ENCODE data around the gene TCF7L2.

The TCF7L2 gene

DNA sequence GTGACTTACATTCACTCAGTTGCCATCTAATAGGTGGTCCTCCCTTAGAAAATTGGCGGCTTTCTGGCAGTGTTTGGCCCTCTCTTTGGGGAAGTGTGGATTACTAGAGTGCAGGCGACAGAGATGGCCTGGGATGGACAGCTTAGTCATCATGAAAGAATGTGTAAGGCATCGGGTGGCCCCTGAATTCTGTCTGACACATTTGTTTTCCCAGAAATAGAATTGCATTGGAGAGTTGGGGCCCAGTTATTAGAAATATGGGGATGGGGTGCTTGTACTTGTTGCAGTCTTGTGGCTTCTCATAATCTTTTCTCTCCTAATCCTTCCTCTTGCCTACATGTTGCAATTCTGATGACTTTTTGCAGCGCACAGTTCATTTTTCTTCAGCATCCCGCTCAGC lies 13.8 kb downstream of the TCF7L2 start:
- no peak overlapping the region for H3K9ac ChIP-seq
- no peak overlapping the region for H3K27ac ChIP-seq

DNA sequence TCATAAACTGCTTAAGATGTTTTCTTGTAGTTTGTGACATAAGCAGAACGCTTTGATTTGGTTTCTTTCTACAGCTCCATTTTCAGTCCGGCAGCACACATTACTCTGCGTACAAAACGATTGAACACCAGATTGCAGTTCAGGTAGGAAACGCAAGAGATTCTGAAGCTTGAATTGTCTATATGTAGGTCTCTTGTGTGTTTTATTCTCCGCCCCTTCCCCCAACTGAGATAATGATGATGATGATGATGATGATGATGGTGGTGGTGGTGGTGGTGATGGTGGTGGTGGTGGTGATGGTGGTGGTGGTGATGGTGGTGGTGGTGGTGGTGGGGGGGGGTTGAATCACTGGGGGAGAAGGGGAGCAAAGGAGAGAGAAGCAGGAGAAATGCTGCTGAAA lies 14.4 kb downstream of the TCF7L2 start:
- peaks cover 96% of the 10 kb centered on the region for H4K20me1 ChIP-seq
- H3K27me3 ChIP-seq: no peaks in the 10 kb centered on the region
- H3K9ac ChIP-seq: no peak overlapping the region
- H3K4me2 ChIP-seq: no peak overlapping the region
- no peak overlapping the region for H3K27ac ChIP-seq
- H3K4me1 ChIP-seq: peaks cover 21% of the 10 kb centered on the region
- no peak for TF ChIP-seq Cebpa-rat (IDR thresholded peaks at IDR 0.05)
- no peak overlapping the region for H3K4me3 ChIP-seq
- H3K9me3 ChIP-seq: no peaks in the 10 kb centered on the region; the same call in 1 of the 2 replicates
- H3K36me3 ChIP-seq: peaks cover 79% of the 10 kb centered on the region

More for the DNA sequence above, 13.8 kb downstream of the TCF7L2 start:
- no peak overlapping the region for H3K4me2 ChIP-seq
- peaks cover 28% of the 10 kb centered on the region for H3K4me1 ChIP-seq
- H3K9me3 ChIP-seq: no peaks in the 10 kb centered on the region; the same call in 1 of the 2 replicates
- H4K20me1 ChIP-seq: peaks cover 96% of the 10 kb centered on the region
- H3K27me3 ChIP-seq: no peaks in the 10 kb centered on the region
- H3K36me3 ChIP-seq: peaks cover 79% of the 10 kb centered on the region
- TF ChIP-seq Cebpa-rat (IDR thresholded peaks at IDR 0.05): no peak
- no peak overlapping the region for H3K4me3 ChIP-seq

DNA sequence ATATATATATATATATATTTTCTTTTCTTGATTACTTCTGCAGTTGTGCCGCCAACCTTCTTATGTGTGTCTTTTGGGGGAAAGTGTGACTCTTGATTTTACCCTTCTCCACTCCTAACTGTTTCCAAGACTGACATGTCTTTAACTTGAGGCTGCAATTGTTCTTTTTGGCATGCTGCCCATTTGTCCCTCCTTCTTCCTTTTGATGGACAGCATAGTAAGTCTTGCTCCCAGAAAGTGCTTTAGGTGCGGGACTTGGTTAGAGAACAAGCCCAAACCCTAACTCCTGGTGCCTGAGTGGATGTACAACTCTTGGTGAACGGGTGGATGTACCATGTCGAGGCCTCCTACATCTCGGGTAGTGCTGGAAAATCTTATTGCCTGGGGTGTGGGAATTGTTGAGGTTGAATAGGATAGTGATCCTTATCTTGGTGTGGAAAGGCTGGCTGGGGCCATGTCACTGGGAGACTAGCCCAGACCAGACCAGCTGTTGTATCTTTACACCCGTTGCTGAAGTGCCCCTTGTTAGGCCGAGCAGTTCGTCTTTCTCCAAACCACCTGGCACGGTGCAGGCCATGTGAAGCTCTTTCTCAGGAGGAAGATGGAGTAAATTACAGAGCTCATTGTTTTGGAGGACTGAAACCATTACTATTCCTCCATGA lies 16.3 kb downstream of the TCF7L2 start:
- Histone ChIP-seq H3K4me1 (peaks cover 6% of the 10 kb centered on the region), H3K36me3 (peaks cover 84% of the 10 kb centered on the region), H3K4me3 (no peak overlapping the region), H3K9me3 (no peaks in the 10 kb centered on the region; the same call in 1 of the 2 replicates), H3K27ac (no peak overlapping the region), H4K20me1 (peaks cover 96% of the 10 kb centered on the region), H3K27me3 (no peaks in the 10 kb centered on the region), H3K4me2 (no peak overlapping the region), H3K9ac (no peak overlapping the region)
- TF ChIP-seq Cebpa-rat (IDR thresholded peaks at IDR 0.05): no peak

DNA sequence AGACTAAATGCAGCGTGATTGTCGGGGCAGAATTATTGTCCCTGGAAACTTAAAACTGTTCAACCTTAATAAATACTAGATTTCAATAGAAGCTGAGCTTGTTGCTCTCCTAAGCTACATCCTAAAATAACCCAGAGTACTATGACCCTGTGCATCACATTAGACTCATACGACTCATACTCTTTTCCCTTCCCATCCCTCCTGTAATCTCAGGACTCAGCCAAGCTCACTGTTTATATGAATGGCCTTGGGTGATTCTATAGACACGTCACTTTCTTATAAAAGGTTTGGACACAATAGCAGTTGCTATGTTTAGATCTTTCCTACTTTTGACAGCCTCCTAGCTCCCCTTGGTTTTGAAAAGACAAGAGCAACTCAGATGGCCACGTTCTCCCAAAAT lies 17.2 kb downstream of the TCF7L2 start:
- no peak for TF ChIP-seq Cebpa-rat (IDR thresholded peaks at IDR 0.05)
- Histone ChIP-seq H3K27me3 (no peaks in the 10 kb centered on the region), H3K27ac (no peak overlapping the region), H3K9ac (no peak overlapping the region), H3K36me3 (peaks cover 89% of the 10 kb centered on the region), H3K4me1 (no peaks in the 10 kb centered on the region), H4K20me1 (peaks cover 96% of the 10 kb centered on the region), H3K4me3 (no peak overlapping the region), H3K4me2 (no peak overlapping the region), H3K9me3 (no peaks in the 10 kb centered on the region; the same call in 1 of the 2 replicates)

DNA sequence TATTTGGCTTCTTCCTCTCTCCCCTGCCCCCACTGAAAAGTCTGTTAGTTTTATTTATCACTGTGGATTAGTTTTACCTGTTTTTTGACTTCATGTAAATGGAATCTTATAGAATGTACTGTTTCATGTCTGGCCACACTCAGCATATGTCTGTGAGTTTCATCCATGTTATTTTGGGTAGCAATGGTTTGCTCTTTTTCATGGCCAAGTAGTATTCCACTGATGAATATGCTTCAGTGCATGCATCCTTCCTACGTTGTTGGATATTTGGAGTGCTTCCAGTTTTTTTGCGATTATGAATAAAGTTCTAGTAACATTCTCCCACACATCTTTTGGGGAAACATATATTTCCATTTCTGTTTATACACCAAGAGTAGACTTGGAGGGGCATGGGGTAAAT lies 19.1 kb downstream of the TCF7L2 start:
- H3K4me2 ChIP-seq: no peak overlapping the region
- H3K27me3 ChIP-seq: no peaks in the 10 kb centered on the region
- no peak for TF ChIP-seq Cebpa-rat (IDR thresholded peaks at IDR 0.05)
- H3K9ac ChIP-seq: no peak overlapping the region
- H3K36me3 ChIP-seq: peaks cover 91% of the 10 kb centered on the region
- H4K20me1 ChIP-seq: peaks cover 96% of the 10 kb centered on the region
- H3K4me3 ChIP-seq: no peak overlapping the region
- no peaks in the 10 kb centered on the region; the same call in 1 of the 2 replicates for H3K9me3 ChIP-seq
- no peak overlapping the region for H3K27ac ChIP-seq
- H3K4me1 ChIP-seq: no peaks in the 10 kb centered on the region

DNA sequence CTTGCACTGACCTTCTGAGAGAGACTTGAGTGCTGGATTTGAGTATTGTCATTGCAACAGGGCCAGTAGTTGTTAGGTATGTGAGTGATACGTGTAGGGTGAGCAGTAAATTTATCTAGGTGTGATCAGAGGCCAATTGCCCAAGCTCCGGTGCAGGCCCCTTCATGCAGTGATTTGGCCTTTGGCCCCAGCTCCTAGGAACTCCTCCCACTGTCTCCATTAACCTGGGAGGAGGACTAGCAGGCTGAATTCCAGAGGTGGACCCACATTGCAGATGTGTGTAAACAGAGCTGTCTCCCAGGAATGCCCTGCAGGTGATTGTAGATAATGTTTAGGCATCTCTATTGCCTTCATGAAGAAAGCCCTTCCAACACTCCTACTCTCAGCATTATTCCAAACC lies 19.5 kb downstream of the TCF7L2 start:
- no peak for TF ChIP-seq Cebpa-rat (IDR thresholded peaks at IDR 0.05)
- no peaks in the 10 kb centered on the region for H3K4me1 ChIP-seq
- H3K36me3 ChIP-seq: peaks cover 88% of the 10 kb centered on the region
- H4K20me1 ChIP-seq: peaks cover 97% of the 10 kb centered on the region
- H3K27me3 ChIP-seq: no peaks in the 10 kb centered on the region
- no peak overlapping the region for H3K4me2 ChIP-seq
- H3K4me3 ChIP-seq: no peak overlapping the region
- no peak overlapping the region for H3K9ac ChIP-seq
- H3K27ac ChIP-seq: no peak overlapping the region
- H3K9me3 ChIP-seq: no peaks in the 10 kb centered on the region; the same call in 1 of the 2 replicates

DNA sequence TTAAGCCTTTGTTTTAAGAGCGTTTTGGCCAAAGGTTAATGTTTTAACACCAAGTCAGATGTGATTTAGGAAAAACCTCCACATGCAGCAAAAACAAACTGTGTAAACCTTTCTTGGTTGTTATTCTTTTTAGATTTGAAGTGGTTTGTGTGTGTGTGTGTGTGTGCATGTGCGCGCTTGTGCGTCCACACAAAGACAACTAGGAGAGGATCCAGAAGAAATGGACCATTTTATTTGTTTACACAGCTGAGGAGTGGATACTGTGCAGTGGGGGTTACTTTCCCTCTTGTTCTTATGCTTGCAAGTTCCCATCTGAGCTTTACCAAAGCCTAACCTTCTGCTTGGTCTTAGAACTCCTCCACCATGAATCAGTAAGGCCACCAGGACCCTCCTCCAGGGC lies 20.0 kb downstream of the TCF7L2 start:
- Histone ChIP-seq H4K20me1 (peaks cover 99% of the 10 kb centered on the region), H3K36me3 (peaks cover 84% of the 10 kb centered on the region), H3K4me1 (no peaks in the 10 kb centered on the region), H3K27me3 (no peaks in the 10 kb centered on the region), H3K4me3 (no peak overlapping the region), H3K9ac (no peak overlapping the region), H3K27ac (no peak overlapping the region), H3K9me3 (no peaks in the 10 kb centered on the region; the same call in 1 of the 2 replicates), H3K4me2 (no peak overlapping the region)
- TF ChIP-seq Cebpa-rat (IDR thresholded peaks at IDR 0.05): no peak

DNA sequence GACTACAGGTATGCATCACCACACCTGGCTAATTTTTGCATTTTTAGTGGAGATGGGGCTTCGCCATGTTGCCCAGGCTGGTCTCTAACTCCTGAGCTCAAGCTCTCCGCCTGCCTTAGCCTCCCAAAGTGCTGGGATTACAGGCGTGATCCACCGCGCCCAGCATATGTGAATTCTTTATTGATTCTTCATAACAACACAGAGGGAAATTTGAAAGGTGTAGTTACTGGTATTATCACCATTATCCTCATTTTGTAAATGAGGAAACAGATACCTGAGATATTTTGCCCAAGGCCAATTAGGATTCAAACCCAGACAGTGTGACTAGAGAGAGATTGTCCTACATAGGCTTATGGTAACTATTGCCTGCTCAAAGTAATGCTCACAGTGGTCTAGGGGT lies 22.6 kb downstream of the TCF7L2 start:
- peaks cover 87% of the 10 kb centered on the region for H3K36me3 ChIP-seq
- peaks cover 99% of the 10 kb centered on the region for H4K20me1 ChIP-seq
- no peaks in the 10 kb centered on the region; the same call in 1 of the 2 replicates for H3K9me3 ChIP-seq
- H3K4me1 ChIP-seq: 0 out of 2 replicates have a peak, but pooled peaks cover 7% of the 10 kb centered on the region
- no peak overlapping the region for H3K9ac ChIP-seq
- TF ChIP-seq Cebpa-rat (IDR thresholded peaks at IDR 0.05): no peak
- H3K27me3 ChIP-seq: no peaks in the 10 kb centered on the region
- no peak overlapping the region for H3K27ac ChIP-seq
- H3K4me3 ChIP-seq: no peak overlapping the region
- H3K4me2 ChIP-seq: no peak overlapping the region

DNA sequence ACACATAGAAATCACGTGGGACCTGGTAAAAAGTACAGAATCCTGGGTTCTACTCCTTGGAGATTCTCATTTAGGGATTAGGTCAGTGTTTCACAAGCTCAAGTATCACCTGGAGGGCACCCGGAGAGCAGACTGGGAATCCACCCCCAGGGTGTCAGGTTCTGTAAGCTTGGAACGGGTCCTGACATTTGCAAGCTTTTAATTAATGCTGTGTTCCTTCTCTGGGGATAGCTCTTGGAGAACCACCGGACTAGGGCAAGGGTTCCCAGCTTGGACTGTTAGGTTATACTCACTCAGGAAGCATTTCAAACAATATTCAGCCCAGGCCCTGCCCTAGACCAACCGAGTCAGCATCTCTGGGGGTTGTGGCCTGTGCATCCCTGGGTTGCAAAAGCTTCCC lies 23.0 kb downstream of the TCF7L2 start:
- TF ChIP-seq Cebpa-rat (IDR thresholded peaks at IDR 0.05): no peak
- H3K4me2 ChIP-seq: no peak overlapping the region
- peaks cover 85% of the 10 kb centered on the region for H3K36me3 ChIP-seq
- H3K27me3 ChIP-seq: no peaks in the 10 kb centered on the region
- H3K4me3 ChIP-seq: no peak overlapping the region
- no peak overlapping the region for H3K9ac ChIP-seq
- no peak overlapping the region for H3K27ac ChIP-seq
- peaks cover 100% of the 10 kb centered on the region for H4K20me1 ChIP-seq
- H3K9me3 ChIP-seq: no peaks in the 10 kb centered on the region; the same call in 1 of the 2 replicates
- H3K4me1 ChIP-seq: 0 out of 2 replicates have a peak, but pooled peaks cover 7% of the 10 kb centered on the region

DNA sequence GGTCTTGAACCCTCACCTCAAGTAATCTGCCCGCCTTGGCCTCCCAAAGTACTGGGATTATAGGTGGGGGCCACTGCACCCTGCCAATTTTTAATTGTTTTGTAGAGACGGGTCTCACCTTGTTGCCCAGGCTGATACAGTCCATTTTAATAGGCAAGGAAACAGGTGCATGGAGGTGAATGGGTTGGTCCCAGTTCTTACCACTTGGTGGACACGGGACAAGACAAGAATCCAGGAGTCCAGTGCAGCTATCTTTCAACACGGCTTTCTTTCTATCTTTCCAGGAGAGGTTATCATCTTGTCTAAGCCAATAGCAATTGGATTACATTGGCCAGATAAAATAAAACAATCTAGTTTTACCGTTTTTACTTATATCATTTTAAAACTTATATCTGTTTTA lies 23.8 kb downstream of the TCF7L2 start:
- no peak overlapping the region for H3K27ac ChIP-seq
- H3K4me1 ChIP-seq: 0 out of 2 replicates have a peak, but pooled peaks cover 7% of the 10 kb centered on the region
- no peaks in the 10 kb centered on the region for H3K9me3 ChIP-seq
- peaks cover 78% of the 10 kb centered on the region for H3K36me3 ChIP-seq
- no peak overlapping the region for H3K4me2 ChIP-seq
- peaks cover 100% of the 10 kb centered on the region for H4K20me1 ChIP-seq
- TF ChIP-seq Cebpa-rat (IDR thresholded peaks at IDR 0.05): no peak
- no peaks in the 10 kb centered on the region for H3K27me3 ChIP-seq
- H3K4me3 ChIP-seq: no peak overlapping the region
- H3K9ac ChIP-seq: no peak overlapping the region

Measured in BLaER1 (cell line).